GM18907 (cell line): Measurements from ENCODE around the gene PLA2G2A.
"Not testable (repeated sequence)": the region's sequence is repeated elsewhere in the genome, so short reads cannot be mapped to it uniquely, and the experiment has no call there.

ENCODE experiments used
- ATAC-seq: cut with Tn5 transposase; IDR thresholded peaks from one replicate; pipeline ENCODE4 v1.9.1; 2021; ENCODE audit warnings: mild to moderate bottlenecking, moderate library complexity; ENCODE audit not compliant: unreplicated experiment

Gene PLA2G2A

GRCh38 chr1:19934336-19934735 is 45.1 kb downstream of the PLA2G2A start:
- ATAC-seq = no peak

GRCh38 chr1:19932866-19933265 is 46.6 kb downstream of the PLA2G2A start:
- ATAC-seq = no peak

GRCh38 chr1:19927130-19927421 is 52.3 kb downstream of the PLA2G2A start:
- ATAC-seq = not testable (repeated sequence)

GRCh38 chr1:19926296-19927129 is 52.9 kb downstream of the PLA2G2A start:
- no peak for ATAC-seq
